T-helper 22 cell (primary cell): ENCODE data around the gene GDPD3.

Experiments
- DNase-seq: peaks from one replicate; pipeline ENCODE4 v3.0.0-alpha.2; 2020; ENCODE audit warnings: low read depth

GDPD3 gene

GRCh38 chr16:30077656-30078055 is 35.7 kb downstream of the GDPD3 start:
- DNase-seq: no peak

- no peak for DNase-seq
Measured at GRCh38 chr16:30076276-30076791, 37.0 kb downstream of the GDPD3 start.

- peak; percentile 86 for DNase-seq
Measured at GRCh38 chr16:30075503-30076275, 37.6 kb downstream of the GDPD3 start, which contains the start of gene PPP4C. Gene PPP4C (plus strand): TSS chr16:30075994. CDS start chr16:30076378, 384 bp downstream.

GRCh38 chr16:30070490-30070889 is 42.8 kb downstream of the GDPD3 start:
- no peak for DNase-seq

GRCh38 chr16:30069611-30070462 is 43.5 kb downstream of the GDPD3 start:
- DNase-seq: no peak

- DNase-seq: no peak
Measured at GRCh38 chr16:30068750-30069610, 44.4 kb downstream of the GDPD3 start.

GRCh38 chr16:30068333-30068732 is 45.0 kb downstream of the GDPD3 start:
- DNase-seq: no peak

GRCh38 chr16:30067584-30067916 is 45.8 kb downstream of the GDPD3 start:
- no peak for DNase-seq

- DNase-seq: no peak
Measured at GRCh38 chr16:30066761-30067583, 46.4 kb downstream of the GDPD3 start.

- DNase-seq: no peak
Measured at GRCh38 chr16:30065943-30066760, 47.2 kb downstream of the GDPD3 start.

GRCh38 chr16:30065102-30065942 is 48.0 kb downstream of the GDPD3 start, which contains the start of gene ALDOA:
Gene ALDOA (plus strand): TSS chr16:30065760. CDS start chr16:30066898, 1,138 bp downstream.
- peak; percentile 91 for DNase-seq

- DNase-seq: no peak
Measured at GRCh38 chr16:30064729-30065101, 48.6 kb downstream of the GDPD3 start.

GRCh38 chr16:30063893-30064728 is 49.2 kb downstream of the GDPD3 start:
- DNase-seq: peak; percentile 38

- DNase-seq: no peak
Measured at GRCh38 chr16:30063278-30063892, 50.0 kb downstream of the GDPD3 start.

GRCh38 chr16:30060836-30061554 is 52.3 kb downstream of the GDPD3 start:
- DNase-seq: no peak

GRCh38 chr16:30060346-30060745 is 53.0 kb downstream of the GDPD3 start:
- no peak for DNase-seq

GRCh38 chr16:30054959-30055553 is 58.3 kb downstream of the GDPD3 start:
- DNase-seq: no peak
